SU-DHL-6 (cell line): ENCODE data around the gene BRSK2.

Experiments
- H2AFZ ChIP-seq: fragments of 200-600 bp; sonication (generic); 2 replicates; pipeline ENCODE4 v1.6.1; 2014; ENCODE audit warnings: low read depth, mild to moderate bottlenecking, moderate library complexity, mixed read lengths, antibody characterized with exemption, low read length; ENCODE audit not compliant: severe bottlenecking
- H3F3A ChIP-seq: fragments of 200-600 bp; shearing (Covaris generic); 2 replicates; pipeline ENCODE4 v1.6.0; 2016; ENCODE audit warnings: antibody characterized with exemption, mild to moderate bottlenecking; ENCODE audit not compliant: insufficient read depth
- H3K27ac ChIP-seq: fragments of 200-600 bp; sonication (generic); 2 replicates; pipeline ENCODE4 v1.5.1; 2016; ENCODE audit warnings: low read depth, mild to moderate bottlenecking, low read length, moderate library complexity, mixed read lengths
- H3K27me3 ChIP-seq: fragments of 200-600 bp; sonication (generic), shearing (Covaris generic); 2 replicates; pipeline ENCODE4 v1.6.0; 2014; ENCODE audit warnings: mild to moderate bottlenecking, low read length
- H3K36me3 ChIP-seq: fragments of 200-600 bp; sonication (generic); 2 replicates; pipeline ENCODE4 v1.6.1; 2014; ENCODE audit warnings: mild to moderate bottlenecking, low read length, mixed read lengths
- H3K4me2 ChIP-seq: fragments of 300-600, 200-600 bp; shearing (Covaris generic), sonication (generic); 2 replicates; pipeline ENCODE4 v1.6.0; 2014; ENCODE audit warnings: low read length, low read depth, mild to moderate bottlenecking; ENCODE audit not compliant: poor library complexity, severe bottlenecking
- H3K4me3 ChIP-seq: fragments of 200-600 bp; sonication (generic); 2 replicates; pipeline ENCODE4 v1.5.1; 2014; ENCODE audit warnings: antibody characterized with exemption, low read length, mild to moderate bottlenecking, mixed read lengths; ENCODE audit not compliant: insufficient read depth, poor library complexity, severe bottlenecking
- H3K79me2 ChIP-seq: fragments of 200-600 bp; sonication (generic); 2 replicates; pipeline ENCODE4 v1.6.1; 2014; ENCODE audit warnings: mild to moderate bottlenecking, low read length, moderate library complexity; ENCODE audit not compliant: insufficient read depth
- H3K9ac ChIP-seq: fragments of 200-600 bp; sonication (generic); 2 replicates; pipeline ENCODE4 v1.7.0; 2014; ENCODE audit warnings: mild to moderate bottlenecking, low read length
- H3K9me2 ChIP-seq: fragments of 200-600 bp; sonication (generic); replicated peaks from 2 replicates; pipeline ENCODE4 v1.6.1; 2014; ENCODE audit warnings: low read length; ENCODE audit not compliant: insufficient read depth
- H3K9me3 ChIP-seq: fragments of 200-600 bp; sonication (generic); 2 replicates; pipeline ENCODE4 v1.6.1; 2014; ENCODE audit warnings: low read length, mixed read lengths; ENCODE audit not compliant: insufficient read depth
- H4K20me1 ChIP-seq: fragments of 200-600 bp; sonication (generic); 2 replicates; pipeline ENCODE4 v1.6.1; 2014; ENCODE audit warnings: low read depth, mild to moderate bottlenecking, antibody characterized with exemption, low read length, moderate library complexity, mixed read lengths
- EZH2phosphoT487 ChIP-seq: fragments of 200-600 bp; sonication (generic), shearing (Covaris generic); conservative IDR thresholded peaks from 2 replicates; pipeline ENCODE4 v1.6.1; 2018; ENCODE audit warnings: mild to moderate bottlenecking, antibody characterized with exemption, low read length, moderate library complexity, mixed read lengths
- TF ChIP-seq, protein P1 (sequence below): fragments of 200-600 bp; sonication (generic); IDR thresholded peaks from one replicate; pipeline ENCODE4 v1.5.1; 2017; ENCODE audit warnings: antibody characterized with exemption, mild to moderate bottlenecking, low read length, moderate library complexity; ENCODE audit not compliant: insufficient read depth, poor library complexity, severe bottlenecking

Gene BRSK2

GRCh38 chr11:1387961-1388762 lies 1.6 kb upstream of the BRSK2 start:
- H3K9ac ChIP-seq, result no peak overlapping the region
- H2AFZ ChIP-seq, result no peak overlapping the region

GRCh38 chr11:1388763-1389102 lies 1.0 kb upstream of the BRSK2 start:
- Histone ChIP-seq H3K79me2 (no peaks in the 10 kb centered on the region), H3K9ac (no peak overlapping the region), H3K9me2 (no peaks in the 10 kb centered on the region), H3K36me3 (no peaks in the 10 kb centered on the region), H3K27ac (no peak overlapping the region), H3K4me2 (no peak overlapping the region), H3K4me3 (no peak overlapping the region), H3F3A (no peaks in the 10 kb centered on the region), H3K9me3 (no peaks in the 10 kb centered on the region), H3K27me3 (no peaks in the 10 kb centered on the region), H2AFZ (no peak overlapping the region), H4K20me1 (no peaks in the 10 kb centered on the region)
- no peak for TF ChIP-seq EZH2phosphoT487
- TF ChIP-seq, protein P1, sequence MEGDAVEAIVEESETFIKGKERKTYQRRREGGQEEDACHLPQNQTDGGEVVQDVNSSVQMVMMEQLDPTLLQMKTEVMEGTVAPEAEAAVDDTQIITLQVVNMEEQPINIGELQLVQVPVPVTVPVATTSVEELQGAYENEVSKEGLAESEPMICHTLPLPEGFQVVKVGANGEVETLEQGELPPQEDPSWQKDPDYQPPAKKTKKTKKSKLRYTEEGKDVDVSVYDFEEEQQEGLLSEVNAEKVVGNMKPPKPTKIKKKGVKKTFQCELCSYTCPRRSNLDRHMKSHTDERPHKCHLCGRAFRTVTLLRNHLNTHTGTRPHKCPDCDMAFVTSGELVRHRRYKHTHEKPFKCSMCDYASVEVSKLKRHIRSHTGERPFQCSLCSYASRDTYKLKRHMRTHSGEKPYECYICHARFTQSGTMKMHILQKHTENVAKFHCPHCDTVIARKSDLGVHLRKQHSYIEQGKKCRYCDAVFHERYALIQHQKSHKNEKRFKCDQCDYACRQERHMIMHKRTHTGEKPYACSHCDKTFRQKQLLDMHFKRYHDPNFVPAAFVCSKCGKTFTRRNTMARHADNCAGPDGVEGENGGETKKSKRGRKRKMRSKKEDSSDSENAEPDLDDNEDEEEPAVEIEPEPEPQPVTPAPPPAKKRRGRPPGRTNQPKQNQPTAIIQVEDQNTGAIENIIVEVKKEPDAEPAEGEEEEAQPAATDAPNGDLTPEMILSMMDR, result no peak

More at GRCh38 chr11:1387961-1388762, 1.6 kb upstream of the BRSK2 start:
- Histone ChIP-seq H3K36me3 (no peaks in the 10 kb centered on the region), H3K27ac (no peak overlapping the region), H4K20me1 (no peaks in the 10 kb centered on the region), H3K27me3 (no peaks in the 10 kb centered on the region), H3K9me3 (no peaks in the 10 kb centered on the region), H3K79me2 (no peaks in the 10 kb centered on the region), H3K4me3 (no peak overlapping the region), H3K4me2 (no peak overlapping the region), H3K9me2 (no peaks in the 10 kb centered on the region), H3F3A (no peaks in the 10 kb centered on the region)
- TF ChIP-seq, protein P1, result no peak
- no peak for TF ChIP-seq EZH2phosphoT487

DNA sequence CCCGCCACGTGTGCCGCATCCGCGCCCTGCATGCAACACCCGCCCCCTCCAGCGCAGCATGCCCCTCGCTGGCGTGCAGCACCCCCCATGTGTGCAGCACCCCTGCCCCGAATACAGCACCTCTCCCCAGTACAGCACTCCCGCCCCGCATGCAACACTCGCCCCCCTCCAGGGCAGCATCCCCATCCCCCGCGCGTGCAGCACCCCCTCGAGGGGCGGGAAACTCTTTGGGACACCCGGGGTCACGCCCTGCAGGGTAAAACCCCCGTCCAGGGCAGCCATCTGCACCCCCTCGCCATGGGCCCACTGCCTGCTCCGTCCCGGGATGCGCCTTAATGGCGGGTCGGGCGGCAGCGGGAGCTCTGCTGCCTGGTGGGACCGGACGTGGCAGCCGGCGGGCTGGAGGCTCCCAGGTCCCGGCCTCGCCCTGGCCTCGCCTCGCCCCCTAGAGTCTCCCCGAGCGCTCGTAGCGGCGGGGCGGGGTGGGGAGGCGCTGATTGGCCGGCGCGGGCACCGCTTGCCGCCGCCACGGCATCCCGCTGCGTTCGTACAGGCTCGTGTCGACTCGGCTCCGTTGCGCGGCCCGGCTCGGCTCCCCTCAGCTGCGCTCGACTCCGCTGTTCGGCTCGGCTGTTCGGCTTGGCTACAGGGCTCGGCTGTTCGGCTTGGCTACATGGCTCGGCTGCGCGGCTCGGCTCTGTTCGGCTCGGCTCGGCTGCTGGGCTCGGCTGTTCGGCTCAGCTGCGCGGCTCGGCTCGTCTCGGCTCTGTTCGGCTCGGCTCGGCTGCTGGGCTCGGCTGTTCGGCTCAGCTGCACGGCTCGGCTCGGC lies 417 bp upstream of the BRSK2 start:
- Histone ChIP-seq H3K4me2 (no peak overlapping the region), H3K27me3 (no peaks in the 10 kb centered on the region), H3K9me3 (no peaks in the 10 kb centered on the region), H3K36me3 (no peaks in the 10 kb centered on the region), H3K4me3 (no peak overlapping the region), H3K9me2 (no peaks in the 10 kb centered on the region), H3K27ac (no peak overlapping the region), H3F3A (no peaks in the 10 kb centered on the region), H2AFZ (no peak overlapping the region), H3K9ac (no peak overlapping the region), H3K79me2 (no peaks in the 10 kb centered on the region), H4K20me1 (no peaks in the 10 kb centered on the region)
- TF ChIP-seq EZH2phosphoT487, result no peak
- TF ChIP-seq, protein P1, result no peak
